ENCODE results near the gene LRRC2.
"Not testable (repeated sequence)": the region's sequence is repeated elsewhere in the genome, so short reads cannot be mapped to it uniquely, and the experiment has no call there.

The LRRC2 gene

GRCh38 chr3:46579756-46580286 lies 13.7 kb upstream of the LRRC2 start:
- no peak for FAIRE-seq
- no peak for DNase-seq (ENCODE audit: insufficient read length, low spot score)
- TF ChIP-seq CTCF (IDR thresholded peaks at IDR 0.05; ENCODE audit: insufficient read depth, missing control alignments), result no peak

- no peak for TF ChIP-seq CTCF (IDR thresholded peaks at IDR 0.05; ENCODE audit: insufficient read depth, missing control alignments)
- FAIRE-seq (no peak), DNase-seq (ENCODE audit: insufficient read length, low spot score) (no peak)
These were observed 13.1 kb upstream of the LRRC2 start for GRCh38 chr3:46578973-46579755.

- DNase-seq (ENCODE audit: insufficient read length, low spot score); FAIRE-seq: not testable (repeated sequence)
These were observed 11.6 kb upstream of the LRRC2 start for GRCh38 chr3:46577580-46578249.

- no peak for DNase-seq (ENCODE audit: insufficient read length, low spot score)
- TF ChIP-seq CTCF (IDR thresholded peaks at IDR 0.05; ENCODE audit: insufficient read depth, missing control alignments), result no peak
- no peak for FAIRE-seq
These were observed 10.8 kb upstream of the LRRC2 start for GRCh38 chr3:46576879-46577278.

GRCh38 chr3:46576386-46576785 lies 10.3 kb upstream of the LRRC2 start:
- TF ChIP-seq CTCF (IDR thresholded peaks at IDR 0.05; ENCODE audit: insufficient read depth, missing control alignments), result no peak
- FAIRE-seq (no peak), DNase-seq (ENCODE audit: insufficient read length, low spot score) (no peak)

- FAIRE-seq, result no peak
These were observed 9.6 kb upstream of the LRRC2 start for GRCh38 chr3:46575577-46576222.

More at GRCh38 chr3:46575577-46576222, 9.6 kb upstream of the LRRC2 start:
- no peak for DNase-seq (ENCODE audit: insufficient read length, low spot score)
- TF ChIP-seq CTCF (IDR thresholded peaks at IDR 0.05; ENCODE audit: insufficient read depth, missing control alignments), result no peak

All from D721Med (cell line).